IMR-90 (cell line): Measurements from ENCODE around the gene DSCAML1. TPM values are rescaled to one million over a fixed set of nuclear protein-coding genes. Genes with fewer than 3 reads are reported as not detected.

ENCODE experiments used
- ATAC-seq: fragments of 200-7000 bp; cut with Tn5 transposase; 2 replicates; pipeline ENCODE4 v1.9.1; 2020; ENCODE audit warnings: low read depth, mild to moderate bottlenecking, moderate library complexity
- BruUV-seq: library from RNA; stranded (reverse); fragments of 400-500 nt; replicated peaks from 2 replicates; lab custom pipeline; 2021; lab: Mats Ljungman, UMichigan
- CTCF ChIA-PET: fragments of 300-600 bp; formaldehyde crosslinking; extraction: SDS; loops from one replicate; lab custom pipeline; 2021; ENCODE audit warnings: antibody characterized with exemption; lab: Yijun Ruan, JAX
- POLR2A ChIA-PET: fragments of 300-600 bp; sonication (Branson Sonifier 250); formaldehyde crosslinking; loops from one replicate; lab custom pipeline; 2022; ENCODE audit warnings: antibody characterized with exemption; ENCODE audit not compliant: unreplicated experiment; lab: Charles Lee
- DNase-seq: peaks from one replicate; pipeline ENCODE4 v3.0.0; 2013
- H2AFZ ChIP-seq: replicated peaks from 2 replicates; pipeline ENCODE3; 2013; ENCODE audit warnings: low read length, mild to moderate bottlenecking; ENCODE audit not compliant: poor library complexity
- H2AK5ac ChIP-seq: 2 replicates; pipeline ENCODE4 v1.6.1; 2013; ENCODE audit warnings: low read depth, low read length, inconsistent platforms
- H2AK9ac ChIP-seq: replicated peaks from 2 replicates; pipeline ENCODE3; 2013; ENCODE audit warnings: mild to moderate bottlenecking, low read depth, low read length, moderate library complexity; ENCODE audit not compliant: poor library complexity
- H2BK120ac ChIP-seq: 2 replicates; pipeline ENCODE4 v1.6.1; 2013; ENCODE audit warnings: low read depth, low read length, inconsistent platforms
- H2BK15ac ChIP-seq: 3 replicates; pipeline ENCODE4 v1.6.1; 2013; ENCODE audit warnings: low read depth, low read length, inconsistent platforms
- H2BK20ac ChIP-seq: 2 replicates; pipeline ENCODE4 v1.6.1; 2013; ENCODE audit warnings: low read depth, mild to moderate bottlenecking, inconsistent platforms, low read length, moderate library complexity
- H2BK5ac ChIP-seq: 2 replicates; pipeline ENCODE4 v1.6.1; 2013; ENCODE audit warnings: mild to moderate bottlenecking, low read depth, low read length, inconsistent platforms; ENCODE audit not compliant: poor library complexity, severe bottlenecking
- H3K14ac ChIP-seq: replicated peaks from 2 replicates; pipeline ENCODE4 v1.6.1; 2013; ENCODE audit warnings: low read depth, low read length, inconsistent platforms
- H3K18ac ChIP-seq: 2 replicates; pipeline ENCODE4 v1.6.1; 2013; ENCODE audit warnings: low read depth, low read length, control low read depth
- H3K23ac ChIP-seq: 2 replicates; pipeline ENCODE4 v1.6.1; 2013; ENCODE audit warnings: low read depth, low read length, inconsistent platforms
- H3K27ac ChIP-seq: 2 replicates; pipeline ENCODE4 v1.5.1; 2013; ENCODE audit warnings: mild to moderate bottlenecking, control low read depth, low read length; ENCODE audit not compliant: insufficient read depth
- H3K27me3 ChIP-seq: 2 replicates; pipeline ENCODE4 v1.6.1; 2013; ENCODE audit warnings: low read length; ENCODE audit not compliant: control insufficient read depth, insufficient read depth
- H3K36me3 ChIP-seq: 2 replicates; pipeline ENCODE4 v1.6.1; 2013; ENCODE audit warnings: low read length, mixed read lengths; ENCODE audit not compliant: control insufficient read depth, insufficient read depth
- H3K4ac ChIP-seq: 2 replicates; pipeline ENCODE4 v1.6.1; 2013; ENCODE audit warnings: low read depth, low read length, inconsistent platforms
- H3K4me1 ChIP-seq: 2 replicates; pipeline ENCODE4 v1.6.1; 2013; ENCODE audit warnings: low read length, mixed read lengths; ENCODE audit not compliant: control insufficient read depth, insufficient read depth
- H3K4me2 ChIP-seq: 2 replicates; pipeline ENCODE4 v1.6.1; 2013; ENCODE audit warnings: low read depth, mild to moderate bottlenecking, control low read depth, low read length, moderate library complexity
- H3K4me3 ChIP-seq: 2 replicates; pipeline ENCODE4 v1.5.1; 2013; ENCODE audit warnings: low read depth, mild to moderate bottlenecking, control low read depth, low read length, moderate library complexity; ENCODE audit not compliant: insufficient read depth
- H3K56ac ChIP-seq: 2 replicates; pipeline ENCODE4 v1.6.1; 2013; ENCODE audit warnings: low read length, inconsistent platforms; ENCODE audit not compliant: insufficient read depth; ENCODE audit errors: extremely low read depth
- H3K79me1 ChIP-seq, 2 experiments: 2 replicates each; pipeline ENCODE4 v1.6.1; 2013; ENCODE audit warnings: low read length in 2 of 2, inconsistent platforms in 1 of 2, low read depth in 1 of 2
- H3K9ac ChIP-seq: 2 replicates; pipeline ENCODE4 v1.6.1; 2013; ENCODE audit warnings: low read depth, low read length, control low read depth
- H3K9me1 ChIP-seq: 2 replicates; pipeline ENCODE4 v1.6.1; 2013; ENCODE audit warnings: low read length, inconsistent platforms; ENCODE audit not compliant: insufficient read depth
- H3K9me3 ChIP-seq: 2 replicates; pipeline ENCODE4 v1.6.1; 2013; ENCODE audit warnings: low read length; ENCODE audit not compliant: control insufficient read depth, insufficient read depth
- H4K20me1 ChIP-seq: 2 replicates; pipeline ENCODE4 v1.6.1; 2013; ENCODE audit warnings: low read length, inconsistent platforms; ENCODE audit not compliant: insufficient read depth
- H4K5ac ChIP-seq: 2 replicates; pipeline ENCODE4 v1.6.1; 2013; ENCODE audit warnings: mild to moderate bottlenecking, low read depth, low read length, control low read depth
- H4K8ac ChIP-seq, 2 experiments: 2 replicates each; pipeline ENCODE4 v1.6.1; 2013; ENCODE audit warnings: low read depth in 2 of 2, low read length in 2 of 2, control low read depth in 1 of 2, inconsistent platforms in 1 of 2
- H4K91ac ChIP-seq: 2 replicates; pipeline ENCODE4 v1.6.1; 2013; ENCODE audit warnings: low read depth, low read length, inconsistent platforms; ENCODE audit not compliant: insufficient read depth
- CEBPB ChIP-seq: IDR thresholded peaks from 2 replicates; pipeline ENCODE4 v1.6.1; 2012; ENCODE audit warnings: low read depth, low read length, improper control_type of control experiment
- FOS ChIP-seq: fragments of 150-350 bp; IDR thresholded peaks from 2 replicates; pipeline ENCODE4 v1.6.1; 2016; ENCODE audit warnings: low read depth, low read length
- MAZ ChIP-seq: IDR thresholded peaks from 2 replicates; pipeline ENCODE4 v1.6.1; 2012; ENCODE audit warnings: low read depth, mild to moderate bottlenecking, low read length, improper control_type of control experiment, moderate library complexity, borderline replicate concordance
- MXI1 ChIP-seq: IDR thresholded peaks from 2 replicates; pipeline ENCODE4 v1.6.1; 2012; ENCODE audit warnings: low read depth, mild to moderate bottlenecking, low read length, moderate library complexity, borderline replicate concordance
- NFE2L2 ChIP-seq: fragments of 150-350 bp; IDR thresholded peaks from 2 replicates; pipeline ENCODE4 v1.6.1; 2016; ENCODE audit warnings: low read depth, mild to moderate bottlenecking, low read length
- POLR2A ChIP-seq: IDR thresholded peaks from 2 replicates; pipeline ENCODE4 v1.6.1; 2012; ENCODE audit warnings: mild to moderate bottlenecking, low read depth, low read length
- RAD21 ChIP-seq: IDR thresholded peaks from 2 replicates; pipeline ENCODE4 v1.6.1; 2012; ENCODE audit warnings: low read length, improper control_type of control experiment
- RCOR1 ChIP-seq: IDR thresholded peaks from 2 replicates; pipeline ENCODE4 v1.6.1; 2012; ENCODE audit warnings: mild to moderate bottlenecking, low read length, improper control_type of control experiment; ENCODE audit not compliant: insufficient replicate concordance
- SMC3 ChIP-seq: fragments of 150-350 bp; IDR thresholded peaks from 2 replicates; pipeline ENCODE4 v1.6.1; 2016; ENCODE audit warnings: low read depth, mild to moderate bottlenecking, antibody characterized with exemption, low read length, moderate library complexity
- WGBS, 2 experiments: methylation state at CpG; one replicate each; pipeline versions ENCODE4 v1.1.5 to v1.1.7; 2013; ENCODE audit warnings: missing lambda C conversion rate in 2 of 2; ENCODE audit not compliant: insufficient read length in 1 of 2; ENCODE audit errors: extremely low coverage in 2 of 2; 5-methylcytosine and 5-hydroxymethylcytosine counted together
- dilution Hi-C: fragments of 300-500 bp; cut with HindIII; formaldehyde crosslinking; loops from one replicate; pipeline ENCODE4 v1.14.3; 2018; ENCODE audit warnings: low sequenced_read_pairs; ENCODE audit not compliant: unreplicated experiment
- in situ Hi-C: fragments of 300-500 bp; cut with MboI; formaldehyde crosslinking; loops from 3 replicates; pipeline ENCODE4 v1.14.3; 2019; ENCODE audit warnings: low sequenced_read_pairs, inconsistent platforms, mixed read lengths
- intact Hi-C: fragments of 100-400 bp; cut with micrococcal nuclease; formaldehyde crosslinking; loops from 2 replicates; pipeline ENCODE4 v1.10.0; 2022
- polyA plus RNA-seq, 3 experiments: library from polyadenylated mRNA; depleted of rRNA; stranded (reverse); fragments of >200 nt; gene quantifications; 2 replicates each; pipeline ENCODE4 v1.2.3, GENCODE V29; 2012; ENCODE audit warnings: low replicate concordance in 1 of 3
- total RNA-seq: library from RNA; depleted of rRNA; stranded (reverse); fragments of >200 nt; gene quantifications from 2 replicates; pipeline ENCODE4 v1.2.3, GENCODE V29; 2012
- TF ChIP-seq, protein P1 (sequence below): fragments of 150-350 bp; IDR thresholded peaks from 2 replicates; pipeline ENCODE4 v1.6.1; 2016; ENCODE audit warnings: low read depth, mild to moderate bottlenecking, low read length, moderate library complexity, borderline replicate concordance
- TF ChIP-seq, protein P2 (sequence below): conservative IDR thresholded peaks from 2 replicates; pipeline ENCODE4 v1.5.1; 2012; ENCODE audit warnings: mild to moderate bottlenecking, low read depth, low read length, improper control_type of control experiment

DSCAML1 gene
- total and polyA plus RNA-seq, 2 of the 4 experiments (the other 2 are of a cell fraction), result not detected

DNA sequence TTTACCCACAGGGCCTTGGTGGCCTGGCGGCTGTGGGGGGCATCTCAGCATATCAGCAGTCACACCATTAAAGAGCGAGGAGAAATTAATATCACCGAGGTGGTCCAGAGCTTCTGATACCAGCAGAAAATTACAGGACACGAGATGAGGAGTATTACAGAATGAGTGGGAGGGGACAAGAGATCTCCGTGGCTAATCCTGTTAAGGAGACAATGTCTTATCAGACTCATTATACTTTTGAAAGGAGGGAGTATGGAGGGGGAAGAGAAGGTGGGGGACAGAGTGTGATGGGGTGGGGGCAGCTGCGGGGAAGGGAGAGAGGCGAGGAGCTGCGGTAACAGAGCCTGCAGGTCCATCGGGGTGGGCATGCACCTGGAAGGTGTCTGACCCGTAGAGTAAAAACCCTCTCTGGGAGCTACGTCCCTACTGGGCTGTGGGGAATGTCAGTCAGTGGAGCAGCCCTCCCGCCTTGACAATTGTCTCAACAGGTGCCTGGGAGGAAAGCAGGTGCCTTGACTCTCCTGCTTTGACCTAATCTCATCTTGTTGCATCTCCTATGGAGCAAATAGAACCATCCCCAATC is 245.2 kb downstream of the DSCAML1 start:
- Histone ChIP-seq H2BK5ac (no peak overlapping the region), H2BK120ac (no peak overlapping the region), H3K9me3 (no peaks in the 10 kb centered on the region), H3K79me1 (no peaks in the 10 kb centered on the region), H4K91ac (no peak overlapping the region), H3K4me1 (no peaks in the 10 kb centered on the region), H2AFZ (no peak overlapping the region), H3K27ac (no peak overlapping the region), H3K14ac (no peak overlapping the region), H3K36me3 (no peaks in the 10 kb centered on the region), H3K18ac (no peak overlapping the region), H3K4me3 (no peak overlapping the region), H3K4me2 (no peak overlapping the region), H3K4ac (no peak overlapping the region), H2BK20ac (no peak overlapping the region), H4K5ac (no peak overlapping the region), H2AK5ac (no peak overlapping the region), H3K23ac (no peak overlapping the region), H3K27me3 (peaks cover 5% of the 10 kb centered on the region), H4K20me1 (no peaks in the 10 kb centered on the region), H4K8ac (no peak overlapping the region), H2AK9ac (no peak overlapping the region), H3K56ac (no peak overlapping the region), H2BK15ac (no peak overlapping the region), H3K9ac (no peak overlapping the region), H3K9me1 (no peaks in the 10 kb centered on the region)
- dilution Hi-C loops (no loop called here), intact Hi-C loops (no loop called here), in situ Hi-C loops (no loop called here)
- WGBS, 2 experiments, result 21% methylated on average over 4 of the region's 12 CpGs; no CpG with 5 or more reads in 1 of the 2 experiments
- ChIA-PET CTCF (no interaction called here), POLR2A (no interaction called here)
- no TSS peak for BruUV-seq
- ATAC-seq (no peak), DNase-seq (no peak)
- TF ChIP-seq NFE2L2 (no peak), RAD21 (no peak), POLR2A (no peak), CEBPB (no peak), RCOR1 (no peak), SMC3 (no peak), MAZ (no peak), FOS (no peak), MXI1 (no peak)
- TF ChIP-seq, protein P1, sequence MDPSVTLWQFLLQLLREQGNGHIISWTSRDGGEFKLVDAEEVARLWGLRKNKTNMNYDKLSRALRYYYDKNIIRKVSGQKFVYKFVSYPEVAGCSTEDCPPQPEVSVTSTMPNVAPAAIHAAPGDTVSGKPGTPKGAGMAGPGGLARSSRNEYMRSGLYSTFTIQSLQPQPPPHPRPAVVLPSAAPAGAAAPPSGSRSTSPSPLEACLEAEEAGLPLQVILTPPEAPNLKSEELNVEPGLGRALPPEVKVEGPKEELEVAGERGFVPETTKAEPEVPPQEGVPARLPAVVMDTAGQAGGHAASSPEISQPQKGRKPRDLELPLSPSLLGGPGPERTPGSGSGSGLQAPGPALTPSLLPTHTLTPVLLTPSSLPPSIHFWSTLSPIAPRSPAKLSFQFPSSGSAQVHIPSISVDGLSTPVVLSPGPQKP, result no peak
- TF ChIP-seq, protein P2, sequence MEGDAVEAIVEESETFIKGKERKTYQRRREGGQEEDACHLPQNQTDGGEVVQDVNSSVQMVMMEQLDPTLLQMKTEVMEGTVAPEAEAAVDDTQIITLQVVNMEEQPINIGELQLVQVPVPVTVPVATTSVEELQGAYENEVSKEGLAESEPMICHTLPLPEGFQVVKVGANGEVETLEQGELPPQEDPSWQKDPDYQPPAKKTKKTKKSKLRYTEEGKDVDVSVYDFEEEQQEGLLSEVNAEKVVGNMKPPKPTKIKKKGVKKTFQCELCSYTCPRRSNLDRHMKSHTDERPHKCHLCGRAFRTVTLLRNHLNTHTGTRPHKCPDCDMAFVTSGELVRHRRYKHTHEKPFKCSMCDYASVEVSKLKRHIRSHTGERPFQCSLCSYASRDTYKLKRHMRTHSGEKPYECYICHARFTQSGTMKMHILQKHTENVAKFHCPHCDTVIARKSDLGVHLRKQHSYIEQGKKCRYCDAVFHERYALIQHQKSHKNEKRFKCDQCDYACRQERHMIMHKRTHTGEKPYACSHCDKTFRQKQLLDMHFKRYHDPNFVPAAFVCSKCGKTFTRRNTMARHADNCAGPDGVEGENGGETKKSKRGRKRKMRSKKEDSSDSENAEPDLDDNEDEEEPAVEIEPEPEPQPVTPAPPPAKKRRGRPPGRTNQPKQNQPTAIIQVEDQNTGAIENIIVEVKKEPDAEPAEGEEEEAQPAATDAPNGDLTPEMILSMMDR, result no peak
